SKM-1 (cell line): ENCODE results near the gene PLXNB2.

Experiments used
- DNase-seq: peaks from one replicate; lab custom pipeline; 2025; ENCODE audit not compliant: unreplicated experiment; lab: John Stamatoyannopoulos, UW

The PLXNB2 gene

DNA sequence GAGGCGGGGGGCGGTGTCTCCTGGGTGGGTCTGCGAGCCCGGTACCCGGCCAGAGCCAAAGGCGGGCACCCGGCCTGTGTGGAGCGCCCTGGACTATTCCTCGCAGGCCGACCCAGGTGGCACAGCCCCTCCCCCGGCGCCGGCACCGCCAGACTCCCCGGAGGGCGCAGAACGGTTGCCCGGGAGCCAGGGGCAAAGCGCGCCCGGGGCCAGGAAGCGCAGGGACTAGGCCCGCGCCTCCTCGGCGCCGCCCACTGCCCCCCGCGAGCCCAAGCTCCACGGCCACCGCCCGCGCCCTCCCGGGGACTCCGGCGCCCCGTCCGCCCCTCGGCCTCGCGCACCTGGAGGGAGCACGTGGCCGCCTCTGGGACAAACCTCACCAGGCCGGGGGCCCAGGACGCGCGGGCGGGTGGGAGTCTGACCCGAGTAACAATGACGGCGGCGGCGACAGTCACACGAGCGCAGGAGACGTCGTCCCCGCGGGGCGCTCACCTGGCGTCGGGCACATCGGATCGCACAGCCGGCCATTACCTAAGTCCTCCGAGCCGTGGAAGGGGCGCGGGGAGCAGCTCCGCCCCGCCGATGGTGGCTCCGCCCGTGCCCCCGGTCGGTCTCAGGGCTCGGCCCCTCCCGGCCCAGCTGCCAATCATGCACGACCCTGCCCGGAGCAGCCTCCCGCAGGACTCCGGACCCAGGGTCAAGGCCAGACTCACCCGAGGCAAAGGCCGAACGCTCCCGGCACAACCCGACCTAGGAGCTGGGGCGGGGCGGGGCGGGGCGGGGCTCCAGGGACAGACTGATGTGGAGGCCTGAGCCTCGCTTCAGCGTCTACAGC lies 7.4 kb downstream of the PLXNB2 start:
- no peak for DNase-seq

DNA sequence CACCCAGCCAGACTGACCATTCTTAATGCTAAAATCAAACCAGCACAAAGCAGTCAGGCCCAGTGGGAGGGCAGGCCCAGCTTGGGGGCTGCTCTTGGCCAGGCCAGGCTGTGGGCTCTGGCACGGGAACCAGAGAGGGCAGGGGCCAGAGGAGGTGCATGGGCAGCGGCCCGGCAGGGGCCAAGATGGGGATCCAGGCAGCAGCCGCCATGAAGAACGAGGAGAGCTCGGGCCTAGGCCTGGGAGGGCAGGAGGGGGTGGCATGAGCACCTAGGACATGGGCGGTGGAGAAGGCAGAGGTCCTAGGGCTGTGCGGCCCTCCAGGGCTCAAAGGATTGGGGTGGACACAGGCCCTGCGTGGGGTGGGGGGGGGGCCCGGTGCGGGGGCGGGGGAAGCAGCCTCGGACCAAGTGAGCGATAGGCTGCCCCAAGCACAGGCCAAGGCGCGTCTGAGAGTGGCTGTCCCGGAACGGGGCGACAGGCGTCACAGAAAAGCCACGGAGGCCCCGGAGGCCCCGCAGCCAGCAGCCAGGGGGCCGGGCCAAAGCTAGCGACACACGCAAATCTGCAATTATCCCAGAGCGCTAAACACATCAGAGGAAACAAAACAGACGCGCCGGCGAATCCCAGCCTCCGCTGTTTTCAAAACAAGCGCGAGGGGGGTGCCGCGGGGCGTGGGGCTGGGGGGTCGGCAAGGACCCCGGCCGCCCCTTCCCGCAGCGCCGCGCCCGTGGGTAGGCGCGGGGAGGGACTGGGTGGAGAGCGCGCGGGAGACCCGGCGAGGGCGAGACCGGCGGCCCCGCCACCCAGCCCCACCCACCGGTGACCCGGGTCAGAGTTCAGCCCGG lies 8.3 kb downstream of the PLXNB2 start:
- DNase-seq = no peak

DNA sequence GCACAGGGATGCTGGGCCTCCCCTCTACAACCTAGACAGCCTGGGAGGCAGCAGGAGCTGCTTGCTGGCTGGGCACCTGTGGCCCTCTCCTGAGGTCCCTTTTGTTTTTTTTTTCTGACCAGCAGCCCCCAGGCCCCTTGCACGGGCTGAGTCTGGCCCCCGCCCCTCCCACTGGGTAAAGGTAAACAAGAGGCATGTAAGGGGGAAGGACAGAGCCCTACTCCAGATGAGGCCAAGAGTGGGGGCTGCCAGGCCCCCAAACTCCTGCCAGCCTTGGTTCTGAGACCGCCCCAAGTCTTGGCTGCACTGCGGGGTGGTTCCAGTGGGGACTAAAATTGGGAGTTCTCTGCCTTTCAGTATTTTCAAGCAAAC lies 9.2 kb downstream of the PLXNB2 start:
- no peak for DNase-seq

- no peak for DNase-seq
Observed at GRCh38 chr22:50297510-50298265, 9.8 kb downstream of the PLXNB2 start.

DNA sequence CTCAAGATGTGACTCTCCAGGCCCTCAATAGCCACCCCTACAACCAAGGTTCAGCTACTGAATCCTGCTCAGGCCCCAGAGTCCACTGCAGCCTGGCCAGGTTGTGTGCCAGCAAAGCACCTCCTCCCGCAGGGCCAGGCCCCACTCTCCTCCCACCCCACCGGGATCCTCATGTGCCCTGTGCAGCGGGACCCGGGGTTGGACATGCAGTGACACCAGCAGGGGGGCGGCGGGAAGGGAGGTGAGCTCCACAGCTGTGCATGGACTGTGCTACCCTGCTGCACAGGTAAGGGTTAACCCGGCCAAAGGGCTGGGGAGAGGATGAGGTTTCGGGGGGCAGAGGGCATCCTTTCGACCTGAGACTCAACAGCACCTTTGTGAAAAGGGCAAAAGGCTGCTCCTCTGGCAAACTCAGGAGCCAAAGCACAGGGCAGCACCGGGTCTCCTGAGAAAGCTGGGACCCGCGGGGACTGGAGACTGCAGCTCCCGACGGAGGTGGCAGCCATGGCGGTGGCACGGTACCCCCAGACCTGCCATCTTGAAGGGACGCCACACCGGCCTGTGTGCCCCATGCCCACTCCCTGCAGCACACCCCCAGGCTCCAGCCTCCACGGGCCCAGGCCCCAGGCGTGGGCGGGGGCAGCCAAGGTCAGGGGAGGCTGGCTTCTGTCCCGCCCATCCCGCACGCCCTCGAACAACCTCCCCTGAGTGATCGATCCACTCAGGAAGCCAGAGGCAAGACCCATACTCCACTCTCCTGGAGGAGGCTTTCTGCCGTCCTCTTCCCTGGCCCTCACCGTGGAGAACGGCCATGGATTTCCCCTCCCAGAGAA lies 10.6 kb downstream of the PLXNB2 start:
- no peak for DNase-seq

- DNase-seq = no peak
Observed at GRCh38 chr22:50294319-50294656, 13.2 kb downstream of the PLXNB2 start.

- DNase-seq = no peak
Observed at GRCh38 chr22:50293441-50294318, 13.8 kb downstream of the PLXNB2 start.

- no peak for DNase-seq
Observed at GRCh38 chr22:50292643-50293440, 14.6 kb downstream of the PLXNB2 start.

DNA sequence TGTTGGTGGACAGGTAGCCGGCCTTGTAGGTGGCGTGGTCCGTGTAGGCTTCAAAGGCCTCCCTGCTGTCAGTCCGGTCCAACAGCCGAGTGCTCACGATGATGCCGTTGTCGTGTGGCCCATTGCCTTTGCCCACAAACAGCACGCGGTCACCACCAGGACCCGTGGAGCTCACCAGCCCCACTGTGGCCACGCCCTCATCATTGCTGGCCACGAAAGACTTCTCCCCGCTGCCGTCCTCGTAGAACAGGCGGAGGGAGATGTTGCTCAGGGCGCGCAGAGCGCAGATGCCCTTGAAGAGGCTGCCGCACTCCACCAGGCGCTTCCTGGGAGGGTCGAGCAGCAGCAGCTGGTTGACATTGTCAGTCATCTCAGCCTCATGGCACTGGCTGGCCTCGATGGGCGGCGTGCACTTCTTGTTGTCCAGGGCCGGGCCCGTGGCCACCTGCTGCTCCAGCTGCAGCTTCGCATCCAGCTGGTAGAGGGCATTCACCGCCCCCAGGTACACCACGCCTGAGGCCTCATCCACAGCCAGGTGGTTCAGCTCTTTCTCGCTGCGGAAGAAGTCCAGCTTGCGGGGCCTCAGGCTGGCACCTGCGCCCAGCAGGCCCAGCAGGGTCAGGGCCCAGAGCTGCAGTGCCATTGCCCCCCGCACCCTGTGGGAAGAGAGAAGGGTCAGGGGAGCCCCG lies 17.4 kb downstream of the PLXNB2 start:
- no peak for DNase-seq

DNA sequence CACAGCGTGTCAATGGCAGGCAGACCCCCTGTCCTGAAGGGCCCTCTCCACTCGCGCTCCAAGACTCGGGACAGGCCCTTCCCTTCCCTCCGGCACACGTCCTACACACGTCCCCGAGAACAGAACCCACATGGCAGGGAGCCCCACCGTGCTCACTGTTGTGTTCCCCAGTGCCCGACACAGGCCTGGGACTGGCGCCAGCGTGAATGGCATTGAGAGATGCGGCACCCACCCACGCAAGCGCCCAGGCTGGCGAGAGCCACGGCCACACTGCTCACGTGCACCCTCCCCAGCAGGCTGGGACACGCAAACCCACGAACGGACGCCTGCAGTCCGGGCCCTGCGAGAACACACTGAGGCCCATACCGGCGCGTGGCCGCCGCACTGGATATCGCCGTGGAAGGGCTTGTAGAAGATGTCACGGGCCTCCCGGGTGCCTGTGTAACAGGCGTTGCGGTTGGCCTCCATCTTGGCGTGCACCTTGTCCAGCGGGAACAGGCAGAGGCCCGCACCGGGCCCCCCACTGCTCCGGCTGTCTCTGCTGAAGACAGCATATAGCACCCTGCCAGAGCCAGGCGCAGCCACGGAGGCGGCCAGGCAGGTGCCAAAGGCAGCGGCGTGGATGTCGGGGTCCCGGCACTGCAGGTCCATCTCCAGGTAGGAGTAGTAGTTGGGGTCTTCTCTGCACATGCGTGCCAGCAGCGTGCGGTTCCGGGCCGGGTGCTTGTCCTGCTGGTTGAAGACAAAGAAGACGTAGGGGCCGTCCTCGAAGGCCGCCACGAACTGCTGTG lies 18.1 kb downstream of the PLXNB2 start:
- DNase-seq = no peak

GRCh38 chr22:50287731-50288130 lies 19.7 kb downstream of the PLXNB2 start:
- DNase-seq = no peak

DNA sequence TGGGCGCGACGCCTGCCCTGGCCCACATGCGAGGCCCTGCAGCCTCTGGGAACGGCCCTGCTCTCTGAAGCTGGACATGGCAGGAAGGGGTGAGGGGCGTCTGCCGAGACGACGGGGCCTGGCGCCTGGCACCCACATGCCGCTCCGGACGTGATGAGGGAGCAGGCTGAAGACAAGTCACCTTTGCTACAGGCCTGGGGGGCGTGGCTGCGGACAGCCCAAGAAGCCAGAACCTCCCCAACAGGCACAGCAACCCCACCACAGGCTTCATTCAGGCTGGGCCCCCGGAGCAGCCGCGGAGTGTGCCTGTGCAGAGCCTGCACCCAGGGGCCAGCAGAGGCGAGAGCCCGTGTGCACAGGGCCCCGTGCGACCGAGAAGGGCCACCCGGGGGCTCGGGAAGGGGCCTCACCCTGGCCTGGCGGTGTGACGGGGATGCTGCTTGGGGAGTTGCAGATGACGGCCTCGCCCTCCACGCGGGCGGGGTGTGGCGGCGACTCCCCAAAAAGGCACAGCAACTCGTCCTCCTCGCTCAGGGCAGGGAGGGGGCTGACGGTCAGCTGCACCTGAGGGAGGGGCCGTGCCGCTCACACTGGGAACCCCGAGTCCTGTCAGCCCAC lies 20.6 kb downstream of the PLXNB2 start:
- no peak for DNase-seq

DNA sequence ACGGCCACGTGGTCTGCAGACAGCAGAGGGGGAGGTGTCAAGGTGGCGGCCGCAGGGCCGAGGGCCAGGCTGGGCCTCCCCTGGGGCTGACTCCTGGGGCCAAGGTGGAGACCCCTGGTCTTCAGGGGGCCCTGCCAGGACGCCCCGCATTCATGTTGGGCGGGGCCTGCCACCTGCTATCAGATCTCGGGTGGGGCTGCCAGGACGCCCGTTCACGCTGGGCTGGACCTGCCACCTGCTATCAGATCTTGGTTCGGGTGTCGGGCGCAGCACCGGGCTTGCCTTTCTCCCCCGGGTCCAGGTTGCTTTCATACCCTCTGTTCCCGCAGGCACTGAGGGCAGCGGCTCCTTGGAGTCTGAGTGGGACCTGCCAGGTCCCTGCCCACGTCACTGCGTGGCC lies 21.2 kb downstream of the PLXNB2 start:
- DNase-seq = no peak

GRCh38 chr22:50285568-50286229 lies 21.7 kb downstream of the PLXNB2 start:
- no peak for DNase-seq

- no peak for DNase-seq
Observed at GRCh38 chr22:50284479-50284878, 23.0 kb downstream of the PLXNB2 start.

GRCh38 chr22:50283821-50284220 lies 23.6 kb downstream of the PLXNB2 start:
- no peak for DNase-seq
